Esophagus muscularis mucosa (tissue), 4 donors: ENCODE results near the gene TRIM37. TPM values are rescaled to one million over a fixed set of nuclear protein-coding genes. Genes with fewer than 3 reads are reported as not detected.

ENCODE experiments used
- DNase-seq: peaks from one replicate; pipeline ENCODE4 v3.0.0-alpha.2; 2017; ENCODE audit errors: extremely low spot score
- H3K27ac ChIP-seq, 4 donors: fragments of 200-600 bp; sonication (generic); replicated peaks in 1 of 4; 1 replicate in 3 of 4; 2 replicates in 1 of 4; pipeline ENCODE4 v1.5.1; 2016 to 2019; ENCODE audit warnings: mild to moderate bottlenecking in 1 of 4
- H3K27me3 ChIP-seq, 4 donors: fragments of 200-600 bp; sonication (generic); one replicate each; pipeline versions ENCODE4 v1.5.1 to v1.6.0; 2016 to 2019
- H3K36me3 ChIP-seq, 4 donors: fragments of 200-600 bp; sonication (generic); one replicate each; pipeline ENCODE4 v1.5.1; 2016 to 2019
- H3K4me1 ChIP-seq, 4 donors: fragments of 200-600 bp; sonication (generic); one replicate each; pipeline ENCODE4 v1.5.1; 2016 to 2019
- H3K4me3 ChIP-seq, 4 donors: fragments of 200-600 bp; sonication (generic); 1 replicate in 2 of 4; 2 replicates in 2 of 4; pipeline ENCODE4 v1.5.1; 2016 to 2019; ENCODE audit warnings: mild to moderate bottlenecking in 4 of 4, moderate library complexity in 1 of 4
- H3K9me3 ChIP-seq, 4 donors: fragments of 200-600 bp; sonication (generic); 1 replicate in 3 of 4; 2 replicates in 1 of 4; pipeline ENCODE4 v1.5.1; 2016 to 2019
- CTCF ChIP-seq, 3 experiments: fragments of 200-600 bp in 2 of 3; fragments of 450-650 bp in 1 of 3; sonication (generic) in 2 of 3; IDR thresholded peaks; one replicate each; pipeline ENCODE4 v1.5.1; 2017 to 2019; ENCODE audit warnings: antibody characterized with exemption in 3 of 3, mild to moderate bottlenecking in 2 of 3, moderate library complexity in 1 of 3
- EP300 ChIP-seq: sonication (generic); formaldehyde crosslinking; IDR thresholded peaks from one replicate; pipeline ENCODE4 v1.6.1; 2017; ENCODE audit warnings: antibody characterized with exemption
- POLR2A ChIP-seq: fragments of 450-650 bp; IDR thresholded peaks from one replicate; pipeline ENCODE4 v1.6.1; 2017; ENCODE audit warnings: antibody characterized with exemption, moderate library complexity, mild to moderate bottlenecking, low read depth
- POLR2AphosphoS5 ChIP-seq, 2 donors: sonication (generic); formaldehyde crosslinking; IDR thresholded peaks; one replicate each; pipeline ENCODE4 v1.6.1; 2017; ENCODE audit warnings: antibody characterized with exemption in 2 of 2
- WGBS: methylation state at CpG from one replicate; pipeline ENCODE4 v1.1.5; 2018; 5-methylcytosine and 5-hydroxymethylcytosine counted together
- intact Hi-C: fragments of 100-400 bp; cut with DNase I; formaldehyde crosslinking; loops from one replicate; pipeline ENCODE4 v1.15.1; 2023
- total RNA-seq, 4 donors: library from RNA; depleted of rRNA; stranded (reverse); fragments of >200 nt; gene quantifications; one replicate each; pipeline versions ENCODE4 v1.1.0 to v1.2.1, GENCODE V29; 2016

The TRIM37 gene
- total RNA-seq, 4 donors from 2014 or later, result 23.4 to 27.5 (median 25.3) TPM

- intact Hi-C loops, result no loop called here
- Histone ChIP-seq H3K4me3 (no peak overlapping the region), H3K27ac (no peak overlapping the region), H3K27me3 (no peaks in the 10 kb centered on the region), H3K36me3 (no peaks in the 10 kb centered on the region), H3K9me3 (peaks cover 0 to 24% (median 18%) of the 10 kb centered on the region in 4 donors), H3K4me1 (no peaks in the 10 kb centered on the region)
- DNase-seq, result no peak
- no peak for TF ChIP-seq CTCF (IDR thresholded peaks at IDR 0.05)
- TF ChIP-seq EP300, result no peak
- no peak for TF ChIP-seq POLR2AphosphoS5 (IDR thresholded peaks at IDR 0.05)
- TF ChIP-seq POLR2A, result no peak
- 76% methylated on average over 3 of the region's 3 CpGs for WGBS
Measured at GRCh38 chr17:58947824-58948223, 158.9 kb downstream of the TRIM37 start.

- TF ChIP-seq EP300 (no peak), POLR2A (no peak), CTCF (IDR thresholded peaks at IDR 0.05) (no peak), POLR2AphosphoS5 (IDR thresholded peaks at IDR 0.05) (no peak)
- no peak overlapping the region for H3K27ac ChIP-seq
- intact Hi-C loops, result no loop called here
- DNase-seq, result no peak
- no peaks in the 10 kb centered on the region for H3K4me1 ChIP-seq
- H3K27me3 ChIP-seq, result no peaks in the 10 kb centered on the region
- 92% methylated on average over 3 of the region's 3 CpGs for WGBS
- H3K4me3 ChIP-seq, result no peak overlapping the region
- no peaks in the 10 kb centered on the region for H3K36me3 ChIP-seq
- peaks cover 0 to 24% (median 18%) of the 10 kb centered on the region in 4 donors for H3K9me3 ChIP-seq
Measured at GRCh38 chr17:58947411-58947810, 159.3 kb downstream of the TRIM37 start.

GRCh38 chr17:58944166-58944565 is 162.5 kb downstream of the TRIM37 start:
- H3K36me3 ChIP-seq, result no peaks in the 10 kb centered on the region
- intact Hi-C loops, result no loop called here
- H3K9me3 ChIP-seq, result peaks cover 0 to 6% (median 2%) of the 10 kb centered on the region in 4 donors
- no peak overlapping the region for H3K27ac ChIP-seq
- no peak overlapping the region for H3K4me3 ChIP-seq
- H3K4me1 ChIP-seq, result no peaks in the 10 kb centered on the region
- no peak for DNase-seq
- TF ChIP-seq POLR2A, result no peak
- no peak for TF ChIP-seq EP300
- no peak for TF ChIP-seq POLR2AphosphoS5 (IDR thresholded peaks at IDR 0.05)
- TF ChIP-seq CTCF (IDR thresholded peaks at IDR 0.05), result no peak
- WGBS, result 92% methylated on average over 2 of the region's 2 CpGs
- no peaks in the 10 kb centered on the region for H3K27me3 ChIP-seq

GRCh38 chr17:58936295-58936694 is 170.4 kb downstream of the TRIM37 start:
- intact Hi-C loops, result no loop called here
- WGBS, result 43% methylated on average over 3 of the region's 3 CpGs

More at GRCh38 chr17:58936295-58936694, 170.4 kb downstream of the TRIM37 start:
- no peak overlapping the region for H3K4me3 ChIP-seq
- DNase-seq, result no peak
- no peak overlapping the region for H3K27ac ChIP-seq
- H3K9me3 ChIP-seq, result no peaks in the 10 kb centered on the region
- no peaks in the 10 kb centered on the region for H3K4me1 ChIP-seq
- no peaks in the 10 kb centered on the region for H3K27me3 ChIP-seq
- TF ChIP-seq CTCF (IDR thresholded peaks at IDR 0.05), result no peak
- TF ChIP-seq POLR2AphosphoS5 (IDR thresholded peaks at IDR 0.05), result no peak
- no peak for TF ChIP-seq EP300
- no peak for TF ChIP-seq POLR2A
- H3K36me3 ChIP-seq, result no peaks in the 10 kb centered on the region
